ENCODE measurements around the gene WBP1. TPM values are rescaled to one million over a fixed set of nuclear protein-coding genes. Genes with fewer than 3 reads are reported as not detected.
"Not testable (repeated sequence)": the region's sequence is repeated elsewhere in the genome, so short reads cannot be mapped to it uniquely, and the experiment has no call there.

Gene WBP1
- total RNA-seq, 2 donors from 2014 or later = 65.0 to 87.7 TPM

GRCh38 chr2:74436848-74437695, 21.2 kb upstream of the WBP1 start:
- Mint-ChIP-seq H3K36me3 (ENCODE audit: insufficient read depth in 2 of 2) (no peaks in the 10 kb centered on the region), H3K9me3 (no peaks in the 10 kb centered on the region), H3K4me3 (no peak overlapping the region), H3K27ac (no peak overlapping the region), H3K27me3 (ENCODE audit: low read depth) (peaks cover 31% of the 10 kb centered on the region), H3K4me1 (ENCODE audit: low read depth) (peaks cover 10% of the 10 kb centered on the region)
- ATAC-seq (replicated peaks in 1 of 2) (no peak), DNase-seq (no peak)

GRCh38 chr2:74438248-74438647, 20.0 kb upstream of the WBP1 start:
- H3K27me3 Mint-ChIP-seq (ENCODE audit: low read depth) = peaks cover 37% of the 10 kb centered on the region
- ATAC-seq (replicated peaks in 1 of 2) (no peak), DNase-seq (no peak)
- H3K4me3 Mint-ChIP-seq = no peak overlapping the region
- no peaks in the 10 kb centered on the region for H3K9me3 Mint-ChIP-seq
- no peaks in the 10 kb centered on the region for H3K36me3 Mint-ChIP-seq (ENCODE audit: insufficient read depth in 2 of 2)
- peaks cover 10% of the 10 kb centered on the region for H3K4me1 Mint-ChIP-seq (ENCODE audit: low read depth)
- no peak overlapping the region for H3K27ac Mint-ChIP-seq

- ATAC-seq (replicated peaks in 1 of 2) (no peak), DNase-seq (no peak)
- H3K4me1 Mint-ChIP-seq (ENCODE audit: low read depth) = peaks cover 10% of the 10 kb centered on the region
- H3K27me3 Mint-ChIP-seq (ENCODE audit: low read depth) = peaks cover 38% of the 10 kb centered on the region
- H3K27ac Mint-ChIP-seq = no peak overlapping the region
- H3K9me3 Mint-ChIP-seq = no peaks in the 10 kb centered on the region
- H3K4me3 Mint-ChIP-seq = peak overlapping the region in 1 of 2 donors; percentile 78
- H3K36me3 Mint-ChIP-seq (ENCODE audit: insufficient read depth in 2 of 2) = no peaks in the 10 kb centered on the region
Measured at GRCh38 chr2:74439373-74439772, 18.9 kb upstream of the WBP1 start.

- Mint-ChIP-seq H3K4me3 (peak overlapping the region; percentile 11 to 78), H3K36me3 (ENCODE audit: insufficient read depth in 2 of 2) (no peaks in the 10 kb centered on the region)
Measured at GRCh38 chr2:74439803-74440377, 18.3 kb upstream of the WBP1 start.

GRCh38 chr2:74440378-74441169, 17.7 kb upstream of the WBP1 start:
- peak; percentile 86 to 87 for ATAC-seq (replicated peaks in 1 of 2)
- Mint-ChIP-seq H3K27me3 (ENCODE audit: low read depth) (peaks cover 47% of the 10 kb centered on the region), H3K36me3 (ENCODE audit: insufficient read depth in 2 of 2) (no peaks in the 10 kb centered on the region), H3K4me3 (peak overlapping the region; percentile 65 to 78), H3K4me1 (ENCODE audit: low read depth) (peaks cover 10% of the 10 kb centered on the region), H3K27ac (no peak overlapping the region), H3K9me3 (no peaks in the 10 kb centered on the region)
- DNase-seq = peak; percentile 56 to 70

More at GRCh38 chr2:74439803-74440377, 18.3 kb upstream of the WBP1 start:
- Mint-ChIP-seq H3K9me3 (no peaks in the 10 kb centered on the region), H3K27ac (no peak overlapping the region), H3K4me1 (ENCODE audit: low read depth) (peaks cover 10% of the 10 kb centered on the region), H3K27me3 (ENCODE audit: low read depth) (peaks cover 43% of the 10 kb centered on the region)
- DNase-seq = no peak
- ATAC-seq (replicated peaks in 1 of 2) = no peak

GRCh38 chr2:74441170-74441689, 17.0 kb upstream of the WBP1 start:
- no peak overlapping the region for H3K27ac Mint-ChIP-seq

GRCh38 chr2:74441690-74442482, 16.4 kb upstream of the WBP1 start, which contains the start of gene RTKN:
Gene RTKN, minus strand, starts transcription at chr2:74441937. Its CDS starts 121 bp downstream, at chr2:74441816.
- DNase-seq (peak; percentile 49 to 60), ATAC-seq (replicated peaks in 1 of 2) (peak; percentile 63 to 69)
- H3K9me3 Mint-ChIP-seq = no peaks in the 10 kb centered on the region
- peaks cover 47% of the 10 kb centered on the region for H3K27me3 Mint-ChIP-seq (ENCODE audit: low read depth)
- H3K4me1 Mint-ChIP-seq (ENCODE audit: low read depth) = peaks cover 10% of the 10 kb centered on the region
- H3K4me3 Mint-ChIP-seq = peak within 1 kb of the TSS; percentile 78 to 83
- no peaks in the 10 kb centered on the region for H3K36me3 Mint-ChIP-seq (ENCODE audit: insufficient read depth in 2 of 2)
- peak within 1 kb of the TSS; percentile 40 for H3K27ac Mint-ChIP-seq

More at GRCh38 chr2:74441170-74441689, 17.0 kb upstream of the WBP1 start:
- DNase-seq (no peak), ATAC-seq (replicated peaks in 1 of 2) (no peak)
- peaks cover 10% of the 10 kb centered on the region for H3K4me1 Mint-ChIP-seq (ENCODE audit: low read depth)
- H3K4me3 Mint-ChIP-seq = peak overlapping the region; percentile 65 to 78
- no peaks in the 10 kb centered on the region for H3K36me3 Mint-ChIP-seq (ENCODE audit: insufficient read depth in 2 of 2)
- H3K27me3 Mint-ChIP-seq (ENCODE audit: low read depth) = peaks cover 47% of the 10 kb centered on the region
- H3K9me3 Mint-ChIP-seq = no peaks in the 10 kb centered on the region

- Mint-ChIP-seq H3K27me3 (ENCODE audit: low read depth) (peaks cover 47% of the 10 kb centered on the region), H3K4me1 (ENCODE audit: low read depth) (peaks cover 10% of the 10 kb centered on the region), H3K4me3 (peak overlapping the region; percentile 78 to 83)
- ATAC-seq (replicated peaks in 1 of 2); H3K36me3 Mint-ChIP-seq (ENCODE audit: insufficient read depth in 2 of 2); H3K9me3 Mint-ChIP-seq; H3K27ac Mint-ChIP-seq; DNase-seq: not testable (repeated sequence)
Measured at GRCh38 chr2:74442483-74443297, 15.5 kb upstream of the WBP1 start.

GRCh38 chr2:74444498-74445318, 13.5 kb upstream of the WBP1 start:
- H3K27ac Mint-ChIP-seq = no peak overlapping the region
- peaks cover 5% of the 10 kb centered on the region for H3K4me1 Mint-ChIP-seq (ENCODE audit: low read depth)
- H3K36me3 Mint-ChIP-seq (ENCODE audit: insufficient read depth in 2 of 2) = no peaks in the 10 kb centered on the region
- DNase-seq = no peak
- no peak for ATAC-seq (replicated peaks in 1 of 2)
- no peak overlapping the region for H3K4me3 Mint-ChIP-seq
- H3K9me3 Mint-ChIP-seq = no peaks in the 10 kb centered on the region
- H3K27me3 Mint-ChIP-seq (ENCODE audit: low read depth) = peaks cover 28% of the 10 kb centered on the region

GRCh38 chr2:74447230-74447999, 10.8 kb upstream of the WBP1 start:
- ATAC-seq (replicated peaks in 1 of 2) (no peak), DNase-seq (no peak)
- Mint-ChIP-seq H3K27me3 (ENCODE audit: low read depth) (peaks cover 13% of the 10 kb centered on the region), H3K4me3 (no peak overlapping the region), H3K36me3 (ENCODE audit: insufficient read depth in 2 of 2) (no peaks in the 10 kb centered on the region), H3K27ac (no peak overlapping the region), H3K4me1 (ENCODE audit: low read depth) (peaks cover 3% of the 10 kb centered on the region), H3K9me3 (no peaks in the 10 kb centered on the region)

Data from activated T-cell treated with anti-CD3 and anti-CD28 coated beads, Interleukin-2, amount 50 U/mL, for 72 hours (primary cell).